C4-2B (cell line): ENCODE data around the gene F7.

Source experiments
- CTCF ChIP-seq: fragments of 450-650 bp; conservative IDR thresholded peaks from 2 replicates; pipeline ENCODE4 v1.5.1; 2017; ENCODE audit warnings: mild to moderate bottlenecking
- ZFX ChIP-seq: fragments of 450-650 bp; IDR thresholded peaks from 2 replicates; pipeline ENCODE4 v1.6.1; 2017

- TF ChIP-seq CTCF, result no peak
- TF ChIP-seq ZFX, result no peak
Measured at GRCh38 chr13:113090415-113090770, 15.2 kb upstream of the F7 start.
